NCI-H524 treated with DMSO at 0.1 percent for 48 hours (cell line): ENCODE measurements around the gene KPRP.

Experiments used
- DNase-seq: peaks from one replicate; lab custom pipeline; 2025; lab: John Stamatoyannopoulos, UW

KPRP gene

GRCh38 chr1:152770411-152770810 is 12.6 kb downstream of the KPRP start:
- DNase-seq: no peak

DNA sequence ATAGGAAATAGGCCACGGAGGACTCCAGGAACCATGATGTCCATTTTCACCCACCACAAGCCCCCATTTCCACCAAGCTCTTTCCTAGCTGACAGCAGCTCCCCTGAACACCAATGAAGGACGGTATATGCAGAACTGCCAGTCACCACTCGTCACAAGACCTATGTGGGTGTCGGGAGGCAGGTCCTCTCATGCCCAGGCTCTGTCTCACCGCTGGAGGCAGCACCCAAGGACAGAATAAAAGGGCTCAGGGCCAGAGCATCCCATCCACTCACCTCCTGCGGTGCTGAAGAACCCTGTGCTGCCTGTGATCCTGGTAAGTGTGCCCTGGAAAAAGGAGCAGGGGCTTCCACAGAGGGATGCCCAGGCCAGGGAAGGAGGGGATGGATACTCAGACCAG is 17.1 kb downstream of the KPRP start, which contains the start of gene LCE1F:
TSS of gene LCE1F (plus strand) at position 266 of the 400 bp plus-strand sequence. CDS start 1,232 bp downstream, outside the sequence.
- DNase-seq: no peak

GRCh38 chr1:152776361-152776760 is 18.5 kb downstream of the KPRP start:
- DNase-seq: no peak

DNA sequence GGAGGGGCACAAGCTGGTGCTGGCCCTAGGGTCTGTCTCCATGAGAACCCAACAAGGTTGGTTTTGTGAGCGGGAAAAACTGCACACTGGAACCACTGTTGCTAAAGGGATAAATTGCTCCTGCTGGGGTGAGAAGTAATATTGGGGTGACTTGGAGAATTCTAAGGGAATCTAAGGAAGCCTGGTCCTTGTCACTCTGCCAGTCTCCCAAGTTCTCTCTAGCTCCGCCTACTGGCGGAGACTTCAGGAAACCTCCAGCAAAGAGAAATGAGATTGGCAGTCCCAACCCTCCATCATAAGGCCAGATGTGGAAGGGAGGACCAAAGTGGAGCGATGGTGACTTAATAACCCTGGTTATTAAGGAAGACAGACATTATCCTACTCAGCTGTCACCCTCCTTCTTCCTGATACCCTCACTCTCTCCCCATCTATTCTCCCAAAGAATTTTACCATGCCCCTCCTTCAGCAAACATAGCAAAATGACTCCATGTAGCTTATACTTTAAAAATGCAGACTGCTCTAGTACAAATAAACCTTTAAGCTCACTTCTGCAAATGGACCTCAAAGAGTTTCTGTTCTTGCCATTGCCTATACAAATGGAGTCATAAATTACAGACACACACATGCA is 19.8 kb downstream of the KPRP start:
- no peak for DNase-seq

- DNase-seq: no peak
Observed at GRCh38 chr1:152783095-152783494, 25.3 kb downstream of the KPRP start.

DNA sequence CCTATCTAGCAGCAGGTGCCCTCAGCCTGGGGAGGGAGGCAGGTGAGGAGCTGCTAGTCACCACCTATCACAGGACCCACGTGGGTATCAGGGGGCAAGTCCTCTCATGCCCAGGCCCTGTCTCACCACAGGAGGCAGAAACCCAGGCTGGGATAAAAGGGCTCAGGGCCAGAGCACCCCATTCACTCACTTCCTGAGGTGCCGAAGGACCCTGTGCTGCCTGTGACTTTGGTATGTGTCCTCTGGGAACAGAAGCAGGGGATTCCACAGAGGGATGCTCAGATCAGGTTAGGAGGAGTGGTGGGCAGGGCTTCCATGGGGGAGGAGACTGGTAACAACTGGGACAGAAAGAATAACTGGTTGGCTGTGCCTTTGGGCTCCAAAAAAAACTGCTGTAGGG is 28.3 kb downstream of the KPRP start, which contains the start of gene LCE1E:
TSS of gene LCE1E (plus strand) at position 181 of the 400 bp plus-strand sequence. CDS start 1,043 bp downstream, outside the sequence.
- no peak for DNase-seq

DNA sequence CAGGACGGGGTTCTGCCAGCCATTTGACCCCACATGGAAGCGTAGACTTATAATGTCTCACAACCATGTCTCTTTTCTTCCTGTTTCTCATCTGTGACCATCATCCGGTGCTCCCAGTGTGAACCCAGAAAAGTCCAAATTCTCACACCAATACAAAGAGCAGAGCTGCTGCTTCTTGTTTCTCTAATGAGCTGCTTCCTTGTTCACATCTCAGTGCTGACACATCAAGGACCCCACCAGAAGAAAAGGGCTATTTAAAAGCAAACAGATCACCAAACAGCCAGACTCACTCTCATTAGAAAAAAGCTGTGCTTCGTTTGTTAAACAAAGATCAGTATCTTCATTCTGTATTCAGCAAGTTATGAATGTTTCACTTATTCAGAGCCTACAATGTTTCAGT is 37.9 kb downstream of the KPRP start:
- no peak for DNase-seq

DNA sequence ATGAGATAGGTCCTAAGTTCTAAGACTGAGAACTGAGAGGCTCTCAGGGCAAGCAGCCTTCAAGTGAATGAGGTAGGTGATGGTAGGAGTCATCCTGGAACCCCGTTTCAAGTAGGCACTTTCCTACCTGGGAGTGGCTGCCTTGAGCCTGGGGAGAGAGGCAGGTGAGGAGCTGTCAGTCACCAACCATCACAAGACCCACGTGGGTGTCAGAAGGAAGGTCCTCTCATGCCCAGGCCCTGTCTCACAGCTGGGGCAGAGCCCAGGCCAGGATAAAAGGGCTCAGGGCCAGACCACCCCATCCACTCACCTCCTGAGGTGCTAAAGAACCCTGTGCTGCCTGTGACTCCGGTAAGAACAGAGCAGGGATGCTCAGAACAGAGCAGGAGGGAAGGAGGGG is 38.6 kb downstream of the KPRP start, which contains the start of gene LCE1D:
TSS of gene LCE1D (plus strand) at position 301 of the 400 bp plus-strand sequence. CDS start 1,074 bp downstream, outside the sequence.
- DNase-seq: no peak

DNA sequence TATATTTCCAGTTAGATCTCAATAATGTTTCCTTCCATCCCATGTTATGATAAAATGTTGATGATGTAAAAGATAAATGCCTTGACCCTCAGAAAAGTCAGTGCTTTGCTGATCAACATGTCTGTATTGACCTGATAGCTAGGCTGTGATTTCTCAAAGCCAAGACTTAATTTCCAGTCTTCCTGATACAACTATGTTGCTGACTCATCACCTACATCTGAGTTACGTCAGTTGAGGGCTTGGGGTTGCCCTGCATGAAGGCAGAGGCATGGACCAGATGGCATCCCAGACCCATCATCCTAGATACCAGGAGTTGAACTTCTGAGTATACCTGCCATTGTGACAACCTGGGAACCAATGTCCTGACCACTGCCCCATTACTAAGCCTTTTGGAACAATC is 43.5 kb downstream of the KPRP start:
- no peak for DNase-seq

GRCh38 chr1:152806576-152806975 is 48.8 kb downstream of the KPRP start, which contains the start of gene LCE1C:
Gene LCE1C (minus strand): TSS chr1:152806651. CDS start chr1:152805478, 1,173 bp downstream.
- DNase-seq: no peak

- no peak for DNase-seq
Observed at GRCh38 chr1:152811050-152811449, 53.2 kb downstream of the KPRP start.
